ENCODE results near the gene SEMA3C. TPM values are rescaled to one million over a fixed set of nuclear protein-coding genes. Genes with fewer than 3 reads are reported as not detected.
A peak's percentile ranks its signal among the peaks of the same experiment; 100 is the strongest.

Gene SEMA3C
- total and polyA plus RNA-seq, 11 donors = 11.7 to 110 (median 67.6) TPM

- intact Hi-C loops (cut with DNase I) = no loop called here
- TF ChIP-seq CTCF (IDR thresholded peaks at IDR 0.05) = no peak
- TF ChIP-seq POLR2A (IDR thresholded peaks at IDR 0.05) = no peak
- Histone ChIP-seq H3K27ac (peak overlapping the region in 3 of 12 donors; percentile 25 to 28 (median 28)), H3K36me3 (peaks cover 0 to 5% (median 0%) of the 10 kb centered on the region in 9 donors), H3K4me1 (peaks cover 0 to 14% (median 8%) of the 10 kb centered on the region in 12 donors), H3K27me3 (no peaks in the 10 kb centered on the region), H3K4me3 (no peak overlapping the region), H3K9me3 (no peaks in the 10 kb centered on the region)
- WGBS, 4 donors = 51 to 57% (median 54%) methylated on average over 4 of the region's 4 CpGs
- DNase-seq (no peak), ATAC-seq (no peak)
Measured at GRCh38 chr7:80890426-80891258, 28.2 kb downstream of the SEMA3C start.

GRCh38 chr7:80889525-80889924 is 29.3 kb downstream of the SEMA3C start:
- intact Hi-C loops (cut with DNase I) = no loop called here
- DNase-seq = no peak
- no peak overlapping the region for H3K27ac ChIP-seq
- TF ChIP-seq CTCF (IDR thresholded peaks at IDR 0.05) (no peak), POLR2A (IDR thresholded peaks at IDR 0.05) (no peak)
- ATAC-seq = no peak
- 88 to 95% (median 93%) methylated on average over 1 of the region's 1 CpG for WGBS, 4 donors
- H3K9me3 ChIP-seq = no peaks in the 10 kb centered on the region
- no peaks in the 10 kb centered on the region for H3K27me3 ChIP-seq
- H3K36me3 ChIP-seq = peaks cover 0 to 5% (median 0%) of the 10 kb centered on the region in 9 donors
- H3K4me1 ChIP-seq = peaks cover 0 to 21% (median 8%) of the 10 kb centered on the region in 12 donors
- no peak overlapping the region for H3K4me3 ChIP-seq

GRCh38 chr7:80885757-80886156 is 33.1 kb downstream of the SEMA3C start:
- Histone ChIP-seq H3K9me3 (no peaks in the 10 kb centered on the region), H3K27me3 (no peaks in the 10 kb centered on the region), H3K36me3 (peaks cover 0 to 5% (median 0%) of the 10 kb centered on the region in 9 donors), H3K4me3 (no peak overlapping the region), H3K4me1 (peaks cover 0 to 48% (median 10%) of the 10 kb centered on the region in 12 donors), H3K27ac (no peak overlapping the region)
- ATAC-seq (no peak), DNase-seq (no peak)
- no peak for TF ChIP-seq POLR2A (IDR thresholded peaks at IDR 0.05)
- no peak for TF ChIP-seq CTCF (IDR thresholded peaks at IDR 0.05)
- intact Hi-C loops (cut with DNase I) = no loop called here
- 80 to 84% (median 81%) methylated on average over 2 of the region's 2 CpGs for WGBS, 4 donors

- H3K9me3 ChIP-seq = no peaks in the 10 kb centered on the region
- no peaks in the 10 kb centered on the region for H3K27me3 ChIP-seq
- peaks cover 0 to 46% (median 6%) of the 10 kb centered on the region in 12 donors for H3K4me1 ChIP-seq
- peak overlapping the region in 6 of 12 donors; percentile 32 to 77 (median 58) for H3K27ac ChIP-seq
- intact Hi-C loops (cut with DNase I) = no loop called here
- 55 to 67% (median 61%) methylated on average over 6 of the region's 6 CpGs for WGBS, 4 donors
- DNase-seq = no peak
- peaks cover 0 to 5% (median 0%) of the 10 kb centered on the region in 9 donors for H3K36me3 ChIP-seq
- no peak for ATAC-seq
- TF ChIP-seq CTCF (IDR thresholded peaks at IDR 0.05) (no peak), POLR2A (IDR thresholded peaks at IDR 0.05) (no peak)
- H3K4me3 ChIP-seq = no peak overlapping the region
Measured at GRCh38 chr7:80884511-80885195, 34.2 kb downstream of the SEMA3C start.
